Mesothelial cell of epicardium (in vitro differentiated cells): ENCODE results near the gene NLK. TPM values are rescaled to one million over a fixed set of nuclear protein-coding genes. Genes with fewer than 3 reads are reported as not detected.
"Not testable (repeated sequence)": the region's sequence is repeated elsewhere in the genome, so short reads cannot be mapped to it uniquely, and the experiment has no call there.

Experiments
- DNase-seq, 2 experiments: peaks; one replicate each; pipeline ENCODE4 v3.0.0; 2021; ENCODE audit warnings: low spot score in 2 of 2; ENCODE audit not compliant: unreplicated experiment in 2 of 2
- H3K27ac Mint-ChIP-seq: 2 replicates; pipeline ENCODE4 v1.8.0; 2021; ENCODE audit warnings: mixed read lengths
- H3K27me3 Mint-ChIP-seq: 2 replicates; pipeline ENCODE4 v1.8.0; 2021; ENCODE audit warnings: low read depth, mixed read lengths
- H3K36me3 Mint-ChIP-seq: 2 replicates; pipeline ENCODE4 v1.8.0; 2021; ENCODE audit warnings: mixed read lengths
- H3K4me1 Mint-ChIP-seq: 2 replicates; pipeline ENCODE4 v1.8.0; 2021; ENCODE audit warnings: mixed read lengths
- H3K4me3 Mint-ChIP-seq: 2 replicates; pipeline ENCODE4 v1.8.0; 2021; ENCODE audit warnings: mild to moderate bottlenecking, moderate library complexity, mixed read lengths
- H3K9me3 Mint-ChIP-seq: 2 replicates; pipeline ENCODE4 v1.8.0; 2021; ENCODE audit warnings: mixed read lengths
- total RNA-seq: library from RNA; stranded (reverse); gene quantifications from 3 replicates; pipeline ENCODE4 v1.2.1, GENCODE V29; 2021
- TF ChIP-seq, protein P1 (sequence below): fragments of 200-600 bp; sonication (generic); IDR thresholded peaks from one replicate; pipeline ENCODE4 v1.5.0; 2021; ENCODE audit warnings: antibody characterized with exemption; ENCODE audit not compliant: unreplicated experiment

Gene NLK
- total RNA-seq, 1 donor from 2014 or later: 22.6 TPM

- Mint-ChIP-seq H3K4me3 (peak overlapping the region; percentile 86), H3K36me3 (peaks cover 2% of the 10 kb centered on the region), H3K27me3 (peaks cover 30% of the 10 kb centered on the region), H3K4me1 (peaks cover 20% of the 10 kb centered on the region), H3K27ac (peak overlapping the region; percentile 83), H3K9me3 (no peaks in the 10 kb centered on the region)
- TF ChIP-seq, protein P1, sequence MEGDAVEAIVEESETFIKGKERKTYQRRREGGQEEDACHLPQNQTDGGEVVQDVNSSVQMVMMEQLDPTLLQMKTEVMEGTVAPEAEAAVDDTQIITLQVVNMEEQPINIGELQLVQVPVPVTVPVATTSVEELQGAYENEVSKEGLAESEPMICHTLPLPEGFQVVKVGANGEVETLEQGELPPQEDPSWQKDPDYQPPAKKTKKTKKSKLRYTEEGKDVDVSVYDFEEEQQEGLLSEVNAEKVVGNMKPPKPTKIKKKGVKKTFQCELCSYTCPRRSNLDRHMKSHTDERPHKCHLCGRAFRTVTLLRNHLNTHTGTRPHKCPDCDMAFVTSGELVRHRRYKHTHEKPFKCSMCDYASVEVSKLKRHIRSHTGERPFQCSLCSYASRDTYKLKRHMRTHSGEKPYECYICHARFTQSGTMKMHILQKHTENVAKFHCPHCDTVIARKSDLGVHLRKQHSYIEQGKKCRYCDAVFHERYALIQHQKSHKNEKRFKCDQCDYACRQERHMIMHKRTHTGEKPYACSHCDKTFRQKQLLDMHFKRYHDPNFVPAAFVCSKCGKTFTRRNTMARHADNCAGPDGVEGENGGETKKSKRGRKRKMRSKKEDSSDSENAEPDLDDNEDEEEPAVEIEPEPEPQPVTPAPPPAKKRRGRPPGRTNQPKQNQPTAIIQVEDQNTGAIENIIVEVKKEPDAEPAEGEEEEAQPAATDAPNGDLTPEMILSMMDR: no peak
- no peak for DNase-seq
Observed at GRCh38 chr17:28228109-28228840, 185.8 kb downstream of the NLK start.

- Mint-ChIP-seq H3K27ac (no peak overlapping the region), H3K9me3 (no peaks in the 10 kb centered on the region), H3K27me3 (peaks cover 30% of the 10 kb centered on the region), H3K4me3 (peak overlapping the region; percentile 86), H3K4me1 (peaks cover 29% of the 10 kb centered on the region), H3K36me3 (peaks cover 2% of the 10 kb centered on the region)
- TF ChIP-seq, protein P1: no peak
- DNase-seq: no peak
Observed at GRCh38 chr17:28228986-28229729, 186.7 kb downstream of the NLK start.

DNA sequence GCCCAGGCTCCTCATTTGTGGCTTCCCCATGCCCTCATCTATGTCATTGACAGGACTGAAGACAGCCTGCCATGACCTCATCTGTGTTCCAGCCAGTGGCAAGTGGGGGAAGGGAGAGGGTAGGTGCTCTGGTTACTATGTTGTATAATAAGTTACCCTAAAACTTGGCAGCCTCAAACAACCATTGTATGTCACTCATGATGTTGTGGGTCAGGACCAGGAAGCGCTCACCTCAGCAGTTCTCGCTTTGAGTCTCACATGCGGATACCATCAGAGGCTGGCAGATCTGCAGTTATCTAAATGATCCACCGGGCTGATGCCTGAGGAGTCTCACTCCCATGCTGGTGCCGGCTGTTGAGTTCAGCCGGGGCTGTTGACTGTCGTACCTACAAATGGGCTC lies 187.5 kb downstream of the NLK start:
- Mint-ChIP-seq H3K36me3 (peaks cover 2% of the 10 kb centered on the region), H3K9me3 (no peaks in the 10 kb centered on the region), H3K27ac (no peak overlapping the region), H3K27me3 (peaks cover 30% of the 10 kb centered on the region), H3K4me1 (peaks cover 38% of the 10 kb centered on the region), H3K4me3 (no peak overlapping the region)
- no peak for DNase-seq
- TF ChIP-seq, protein P1: no peak

DNA sequence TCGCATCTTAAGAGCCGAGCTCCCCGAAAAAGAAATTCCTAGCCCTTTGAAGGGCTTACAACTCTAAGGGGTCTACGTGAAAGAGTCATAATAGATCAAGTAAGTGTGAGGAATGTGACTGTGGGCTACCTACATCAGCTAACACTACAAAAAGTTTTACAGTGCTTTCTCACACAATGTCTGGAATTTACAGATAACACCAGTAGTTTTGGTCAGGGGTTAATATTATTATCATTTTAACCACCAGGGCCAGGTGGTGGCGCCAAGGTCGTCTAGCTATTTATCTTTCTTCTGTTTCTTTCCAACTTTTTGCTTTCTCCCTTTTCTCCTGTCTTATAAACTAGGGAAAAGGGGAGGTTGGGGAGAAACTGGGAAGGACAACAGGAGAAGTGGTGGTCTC lies 188.1 kb downstream of the NLK start:
- H3K9me3 Mint-ChIP-seq, H3K27ac Mint-ChIP-seq, H3K4me3 Mint-ChIP-seq, H3K36me3 Mint-ChIP-seq, DNase-seq: not testable (repeated sequence)
- Mint-ChIP-seq H3K27me3 (peaks cover 30% of the 10 kb centered on the region), H3K4me1 (peaks cover 44% of the 10 kb centered on the region)

DNA sequence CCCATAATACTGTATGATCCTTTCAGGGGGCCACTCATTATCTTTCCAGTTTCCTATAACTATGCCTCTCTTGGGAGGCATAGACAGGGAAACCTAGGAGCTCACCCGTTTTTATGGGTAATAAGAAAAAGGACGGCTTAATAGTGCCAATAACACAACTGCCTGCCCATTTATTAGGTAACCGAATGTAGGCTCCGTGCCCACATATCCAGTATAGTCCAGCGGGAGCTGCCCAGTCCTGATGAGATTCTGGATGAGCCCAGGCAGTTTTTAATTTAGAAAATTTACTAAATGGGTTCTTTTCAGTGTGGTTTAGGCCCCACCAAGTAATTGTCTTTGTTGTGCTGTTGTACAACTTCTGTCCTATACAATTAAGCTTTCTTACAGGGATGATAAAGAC lies 189.1 kb downstream of the NLK start:
- not testable (repeated sequence) for DNase-seq, H3K9me3 Mint-ChIP-seq, H3K27ac Mint-ChIP-seq, H3K36me3 Mint-ChIP-seq, H3K4me3 Mint-ChIP-seq
- Mint-ChIP-seq H3K4me1 (peaks cover 51% of the 10 kb centered on the region), H3K27me3 (peaks cover 27% of the 10 kb centered on the region)

GRCh38 chr17:28232966-28233870 lies 190.7 kb downstream of the NLK start:
- H3K27me3 Mint-ChIP-seq: peaks cover 20% of the 10 kb centered on the region
- H3K27ac Mint-ChIP-seq: peak overlapping the region; percentile 83
- DNase-seq, H3K9me3 Mint-ChIP-seq, H3K36me3 Mint-ChIP-seq: not testable (repeated sequence)
- H3K4me3 Mint-ChIP-seq: peak overlapping the region; percentile 57
- H3K4me1 Mint-ChIP-seq: peaks cover 48% of the 10 kb centered on the region
- TF ChIP-seq, protein P1: peak; percentile 47

GRCh38 chr17:28233872-28234856 lies 191.7 kb downstream of the NLK start:
- H3K27ac Mint-ChIP-seq: peak overlapping the region; percentile 83
- H3K36me3 Mint-ChIP-seq, H3K9me3 Mint-ChIP-seq: not testable (repeated sequence)
- peaks cover 13% of the 10 kb centered on the region for H3K27me3 Mint-ChIP-seq
- peak in 1 of 2 experiments; percentile 59 for DNase-seq
- peak overlapping the region; percentile 57 for H3K4me3 Mint-ChIP-seq
- peaks cover 47% of the 10 kb centered on the region for H3K4me1 Mint-ChIP-seq

DNA sequence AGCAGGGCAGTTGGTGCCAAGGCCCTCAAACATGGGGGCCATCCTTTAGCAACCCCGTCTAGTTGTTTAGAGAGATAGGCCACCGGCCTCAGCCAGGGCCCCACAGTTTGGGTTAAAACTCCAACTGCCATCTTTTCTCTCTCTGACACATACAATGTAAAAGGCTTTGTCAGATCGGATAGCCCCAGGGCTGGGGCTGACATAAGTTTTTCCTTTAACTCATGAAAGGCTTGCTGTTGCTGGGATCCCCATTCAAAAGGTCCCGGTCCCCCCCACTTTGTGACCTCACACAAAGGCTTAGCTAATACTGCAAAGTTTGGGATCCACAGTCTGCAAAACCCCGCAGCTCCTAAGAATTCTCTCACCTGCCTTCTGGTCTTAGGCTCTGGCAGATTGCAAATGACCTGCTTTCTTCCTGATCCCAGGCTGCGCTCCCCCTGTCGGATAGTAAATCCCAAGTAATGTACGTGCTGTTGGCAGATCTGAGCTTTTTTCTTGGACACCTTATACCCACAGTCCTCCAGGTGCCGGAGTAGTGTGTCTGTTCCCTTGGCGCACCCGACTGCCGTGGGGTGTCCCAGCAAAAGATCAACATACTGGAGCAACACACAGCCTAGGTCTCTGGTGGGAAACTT lies 192.7 kb downstream of the NLK start:
- DNase-seq: not testable (repeated sequence)

More for the DNA sequence above, 192.7 kb downstream of the NLK start:
- not testable (repeated sequence) for H3K4me3 Mint-ChIP-seq, H3K36me3 Mint-ChIP-seq, H3K27me3 Mint-ChIP-seq, H3K9me3 Mint-ChIP-seq, H3K27ac Mint-ChIP-seq
- peaks cover 47% of the 10 kb centered on the region for H3K4me1 Mint-ChIP-seq
